GM12878 (cell line): ENCODE results near the gene RAET1E. TPM values are rescaled to one million over a fixed set of nuclear protein-coding genes. Genes with fewer than 3 reads are reported as not detected.
A peak's percentile ranks its signal among the peaks of the same experiment; 100 is the strongest.
"Not testable (repeated sequence)": the region's sequence is repeated elsewhere in the genome, so short reads cannot be mapped to it uniquely, and the experiment has no call there.

Experiments
- ATAC-seq: fragments of 200-7000 bp; cut with Tn5 transposase; 3 replicates; pipeline ENCODE4 v1.9.1; 2020; ENCODE audit warnings: mild to moderate bottlenecking, moderate library complexity
- BruUV-seq: library from RNA; stranded (reverse); fragments of 400-500 nt; replicated peaks from 2 replicates; lab custom pipeline; 2021; lab: Mats Ljungman, UMichigan
- CTCF ChIA-PET: fragments of 300-600 bp; sonication (Branson Sonifier 250); formaldehyde crosslinking; extraction: SDS; loops from one replicate; lab custom pipeline; 2021; ENCODE audit warnings: inconsistent platforms; lab: Yijun Ruan, JAX
- POLR2A ChIA-PET: fragments of 350-600 bp; formaldehyde crosslinking; extraction: SDS; loops from one replicate; lab custom pipeline; 2021; ENCODE audit warnings: inconsistent platforms; lab: Charles Lee
- RAD21 ChIA-PET: fragments of 300-600 bp; sonication (Branson Sonifier 250); formaldehyde crosslinking; loops from one replicate; lab custom pipeline; 2023; ENCODE audit warnings: antibody characterized with exemption; ENCODE audit not compliant: unreplicated experiment; lab: Charles Lee
- SMC1A ChIA-PET: fragments of 300-600 bp; sonication (Branson Sonifier 250); formaldehyde crosslinking; loops from one replicate; lab custom pipeline; 2023; ENCODE audit not compliant: unreplicated experiment, uncharacterized antibody; lab: Charles Lee
- DNase-seq: peaks from one replicate; pipeline ENCODE4 v3.0.0-alpha.2; 2011; ENCODE audit warnings: low read depth, low spot score
- FAIRE-seq: peaks from 3 replicates; lab custom pipeline; 2011; peaks lifted over from hg19 to GRCh38; lab: Jason Lieb, UNC
- H2AFZ ChIP-seq: 2 replicates; pipeline ENCODE4 v1.6.0; 2011; ENCODE audit warnings: low read depth, low read length, control low read depth; ENCODE audit not compliant: control insufficient read depth
- H3K27ac ChIP-seq: 2 replicates; pipeline ENCODE4 v1.5.1; 2011; ENCODE audit warnings: control low read depth; ENCODE audit not compliant: control insufficient read depth, insufficient read depth
- H3K27me3 ChIP-seq, 2 experiments: replicated peaks in 1 of 2; 2 replicates each; pipeline versions ENCODE4 v1.6.0 to v1.6.1; 2011; ENCODE audit warnings: low read length in 1 of 2; ENCODE audit not compliant: control insufficient read depth in 2 of 2, insufficient read depth in 2 of 2
- H3K36me3 ChIP-seq, 2 experiments: 2 replicates each; pipeline ENCODE4 v1.5.1; 2011; ENCODE audit warnings: low read length in 1 of 2; ENCODE audit not compliant: control insufficient read depth in 2 of 2, insufficient read depth in 2 of 2
- H3K4me1 ChIP-seq: 2 replicates; pipeline ENCODE4 v1.6.1; 2011; ENCODE audit warnings: mild to moderate bottlenecking, low read length, moderate library complexity, mixed read lengths; ENCODE audit not compliant: control insufficient read depth, insufficient read depth
- H3K4me2 ChIP-seq: 2 replicates; pipeline ENCODE4 v1.6.0; 2011; ENCODE audit warnings: control low read depth; ENCODE audit not compliant: control insufficient read depth, insufficient read depth
- H3K4me3 ChIP-seq: fragments of 200-600 bp; sonication (generic); 2 replicates; pipeline ENCODE4 v1.5.1; 2016
- H3K79me2 ChIP-seq: 2 replicates; pipeline ENCODE4 v1.6.0; 2011; ENCODE audit warnings: low read length; ENCODE audit not compliant: control insufficient read depth, insufficient read depth
- H3K9ac ChIP-seq: 2 replicates; pipeline ENCODE4 v1.8.0; 2011; ENCODE audit warnings: low read length, control low read depth, mixed read lengths; ENCODE audit not compliant: control insufficient read depth, insufficient read depth
- H3K9me3 ChIP-seq: replicated peaks from 3 replicates; pipeline ENCODE4 v1.5.1; 2011; ENCODE audit warnings: mild to moderate bottlenecking, low read length; ENCODE audit not compliant: control insufficient read depth, insufficient read depth
- H4K20me1 ChIP-seq: 2 replicates; pipeline ENCODE4 v1.6.0; 2011; ENCODE audit not compliant: control insufficient read depth, insufficient read depth
- JUND ChIP-seq: IDR thresholded peaks from 2 replicates; pipeline ENCODE4 v1.6.1; 2012; ENCODE audit warnings: low read depth, mild to moderate bottlenecking, low read length, improper control_type of control experiment, moderate library complexity
- MYC ChIP-seq: IDR thresholded peaks from 2 replicates; pipeline ENCODE4 v1.6.1; 2011; ENCODE audit warnings: mild to moderate bottlenecking, low read length, moderate library complexity, inconsistent platforms; ENCODE audit not compliant: insufficient read depth, insufficient replicate concordance, insufficient read length, severe bottlenecking
- NBN ChIP-seq: fragments of 450-650 bp; IDR thresholded peaks from 2 replicates; pipeline ENCODE4 v1.6.1; 2016
- NR2C1 ChIP-seq: fragments of 450-650 bp; IDR thresholded peaks from 2 replicates; pipeline ENCODE4 v1.6.1; 2017; ENCODE audit warnings: antibody characterized with exemption, mild to moderate bottlenecking, moderate library complexity
- RAD21 ChIP-seq: IDR thresholded peaks from 2 replicates; pipeline ENCODE4 v1.6.1; 2011; ENCODE audit warnings: mild to moderate bottlenecking, low read depth, low read length, moderate library complexity; ENCODE audit not compliant: insufficient read depth
- TCF12 ChIP-seq: IDR thresholded peaks from 2 replicates; pipeline ENCODE4 v1.6.1; 2011; ENCODE audit warnings: low read depth, mild to moderate bottlenecking, low read length
- WGBS: methylation state at CpG from one replicate; pipeline ENCODE4 v1.1.6; 2016; ENCODE audit warnings: low lambda C conversion rate; ENCODE audit not compliant: insufficient replicate concordance, insufficient coverage; ENCODE audit errors: missing lambda C conversion rate; 5-methylcytosine and 5-hydroxymethylcytosine counted together
- in situ Hi-C: fragments of 300-500 bp; cut with MboI; formaldehyde crosslinking; loops from 9 replicates; pipeline ENCODE4 v1.14.3; 2018; ENCODE audit warnings: mixed read lengths
- intact Hi-C: fragments of 100-400 bp; cut with micrococcal nuclease; formaldehyde crosslinking; loops from one replicate; pipeline ENCODE4 v1.14.2; 2022; ENCODE audit not compliant: unreplicated experiment
- polyA plus RNA-seq, 11 experiments: library from polyadenylated mRNA; depleted of rRNA in 4 of 11; unstranded in 6 of 11; stranded (reverse) in 5 of 11; fragments of >200 nt; fragmentation: Nextera tagmentation in 4 of 11; fragmentation: Illumina TruSeq in 1 of 11; extraction: Ambion mirVana in 4 of 11; extraction: Trizol in 1 of 11; gene quantifications; 1 replicate in 1 of 11; 2 replicates in 10 of 11; pipeline versions ENCODE4 v1.2.1 to v1.2.3, GENCODE V29; 2011 to 2016; ENCODE audit warnings: inconsistent platforms in 2 of 11, missing spikeins in 2 of 11, low read depth in 1 of 11
- total RNA-seq, 4 experiments: library from RNA; depleted of rRNA in 3 of 4; stranded (reverse); fragments of >200 nt in 3 of 4; fragmentation: Illumina TruSeq in 1 of 4; extraction: Trizol in 1 of 4; gene quantifications; 2 replicates each; pipeline versions ENCODE4 v1.2.1 to v1.2.3, GENCODE V29; 2013 to 2021
- TF ChIP-seq, protein P1 (sequence below), 3 experiments: IDR thresholded peaks in 2 of 3; conservative IDR thresholded peaks in 1 of 3; 2 replicates each; pipeline ENCODE4 v1.5.1; 2011; ENCODE audit warnings: low read depth in 3 of 3, low read length in 3 of 3, mild to moderate bottlenecking in 3 of 3, control low read depth in 2 of 3, moderate library complexity in 2 of 3, inconsistent platforms in 1 of 3, mixed read lengths in 1 of 3; ENCODE audit not compliant: control insufficient read depth in 2 of 3, insufficient read depth in 1 of 3; ENCODE audit errors: extremely low read depth in 1 of 3

The RAET1E gene
- total and polyA plus RNA-seq, 10 of the 15 experiments (the other 5 are each of a cell fraction or from before 2014, with no cell fraction given), result not detected

GRCh38 chr6:149931501-149931900 lies 33.6 kb upstream of the RAET1E start (continued):
- no peak for TF ChIP-seq MYC
- no peak for TF ChIP-seq NBN

GRCh38 chr6:149929422-149929821 lies 31.5 kb upstream of the RAET1E start:
- H3K9ac ChIP-seq, result no peak overlapping the region
- H3K9me3 ChIP-seq, result no peaks in the 10 kb centered on the region
- DNase-seq (no peak), ATAC-seq (0 out of 3 replicates have a peak, but pooled peaks have one; percentile 25), FAIRE-seq (no peak)
- ChIA-PET POLR2A (no interaction called here), SMC1A (no interaction called here), CTCF (interaction anchor here (0.7 to 1.5 kb wide), 2 partner anchors 63 to 88 kb away, joined by 3 to 9 read pairs; no protein-coding TSS in a partner anchor), RAD21 (no interaction called here)
- H3K27ac ChIP-seq, result no peak overlapping the region
- BruUV-seq, result no TSS peak
- TF ChIP-seq, protein P1, sequence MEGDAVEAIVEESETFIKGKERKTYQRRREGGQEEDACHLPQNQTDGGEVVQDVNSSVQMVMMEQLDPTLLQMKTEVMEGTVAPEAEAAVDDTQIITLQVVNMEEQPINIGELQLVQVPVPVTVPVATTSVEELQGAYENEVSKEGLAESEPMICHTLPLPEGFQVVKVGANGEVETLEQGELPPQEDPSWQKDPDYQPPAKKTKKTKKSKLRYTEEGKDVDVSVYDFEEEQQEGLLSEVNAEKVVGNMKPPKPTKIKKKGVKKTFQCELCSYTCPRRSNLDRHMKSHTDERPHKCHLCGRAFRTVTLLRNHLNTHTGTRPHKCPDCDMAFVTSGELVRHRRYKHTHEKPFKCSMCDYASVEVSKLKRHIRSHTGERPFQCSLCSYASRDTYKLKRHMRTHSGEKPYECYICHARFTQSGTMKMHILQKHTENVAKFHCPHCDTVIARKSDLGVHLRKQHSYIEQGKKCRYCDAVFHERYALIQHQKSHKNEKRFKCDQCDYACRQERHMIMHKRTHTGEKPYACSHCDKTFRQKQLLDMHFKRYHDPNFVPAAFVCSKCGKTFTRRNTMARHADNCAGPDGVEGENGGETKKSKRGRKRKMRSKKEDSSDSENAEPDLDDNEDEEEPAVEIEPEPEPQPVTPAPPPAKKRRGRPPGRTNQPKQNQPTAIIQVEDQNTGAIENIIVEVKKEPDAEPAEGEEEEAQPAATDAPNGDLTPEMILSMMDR (IDR thresholded peaks at IDR 0.05 in 2 of 3, conservative IDR thresholded peaks at IDR 0.05 in 1 of 3; ENCODE audit: control insufficient read depth in 2 of 3, extremely low read depth in 1 of 3, insufficient read depth in 1 of 3, low read depth in 3 of 3, low read length in 3 of 3), result peak; percentile 18 to 50 (median 19); a peak in 4 of 6 replicates
- TF ChIP-seq TCF12 (no peak), JUND (no peak), NR2C1 (no peak), RAD21 (no peak)
- peaks cover 4 to 12% of the 10 kb centered on the region in 2 experiments for H3K27me3 ChIP-seq
- H2AFZ ChIP-seq, result no peak overlapping the region
- H3K4me3 ChIP-seq, result no peak overlapping the region
- 3% methylated on average over 3 of the region's 3 CpGs for WGBS
- H3K4me2 ChIP-seq, result no peak overlapping the region
- H3K36me3 ChIP-seq, result no peaks in the 10 kb centered on the region
- H4K20me1 ChIP-seq, result no peaks in the 10 kb centered on the region; the same call in 1 of the 2 replicates
- intact Hi-C loops (no loop called here), in situ Hi-C loops (loop anchor here (5.0 kb wide), 1 partner anchor 97 kb away; no protein-coding TSS in a partner anchor)
- no peaks in the 10 kb centered on the region for H3K79me2 ChIP-seq
- H3K4me1 ChIP-seq, result no peaks in the 10 kb centered on the region

- intact Hi-C loops, H3K9ac ChIP-seq, H3K27ac ChIP-seq, H3K4me3 ChIP-seq, H3K9me3 ChIP-seq, H3K4me2 ChIP-seq, DNase-seq, H3K4me1 ChIP-seq, RAD21 ChIA-PET, FAIRE-seq, ATAC-seq, POLR2A ChIA-PET, H4K20me1 ChIP-seq, H3K36me3 ChIP-seq, H2AFZ ChIP-seq, BruUV-seq, SMC1A ChIA-PET, H3K79me2 ChIP-seq, CTCF ChIA-PET: not testable (repeated sequence)
- in situ Hi-C loops, result loop anchor here (5.0 kb wide), 1 partner anchor 95 kb away; no protein-coding TSS in a partner anchor
- WGBS, result 88% methylated on average over 4 of the region's 4 CpGs
- peaks cover 8 to 15% of the 10 kb centered on the region in 2 experiments for H3K27me3 ChIP-seq
These were observed 29.1 kb upstream of the RAET1E start for GRCh38 chr6:149927025-149927424.
